ENCODE results near the gene CDK12. TPM values are rescaled to one million over a fixed set of nuclear protein-coding genes. Genes with fewer than 3 reads are reported as not detected.

The CDK12 gene
- total and polyA plus RNA-seq, 2 experiments from 2014 or later, result 20.9 to 55.3 TPM

DNA sequence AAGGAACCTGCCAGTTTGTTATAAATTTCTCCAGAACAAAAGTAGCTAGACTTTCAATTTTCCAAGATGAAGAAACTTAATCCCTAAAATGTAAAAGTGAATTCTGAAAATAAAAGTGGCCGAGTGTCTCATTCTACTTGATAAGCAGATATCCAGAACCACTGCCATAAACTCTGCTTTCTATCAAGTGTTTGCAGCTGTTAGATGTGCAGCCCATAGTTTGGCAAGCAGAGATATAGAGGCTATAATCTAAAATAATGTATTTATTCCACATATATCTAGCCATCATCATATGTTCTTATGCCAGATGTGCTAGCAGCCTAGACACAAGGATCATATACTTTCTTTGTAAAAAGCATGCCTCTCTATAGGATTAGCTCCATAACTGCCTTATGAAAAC lies 45.1 kb upstream of the CDK12 start:
- Histone ChIP-seq H3K4me3 (no peak overlapping the region), H3K79me2 (replicated peaks; ENCODE audit: insufficient read depth) (no peaks in the 10 kb centered on the region), H3K27me3 (ENCODE audit: insufficient read depth) (no peaks in the 10 kb centered on the region), H3K27ac (ENCODE audit: low read depth) (no peak overlapping the region), H3F3A (replicated peaks; ENCODE audit: low read depth) (peaks cover 6% of the 10 kb centered on the region; the same call in 1 of the 2 replicates), H3K4me1 (ENCODE audit: insufficient read depth) (no peaks in the 10 kb centered on the region), H3K9me2 (ENCODE audit: insufficient read depth) (no peaks in the 10 kb centered on the region), H3K36me3 (ENCODE audit: insufficient read depth) (peaks cover 53% of the 10 kb centered on the region), H3K4me2 (no peak overlapping the region), H2AFZ (no peak overlapping the region), H4K20me1 (replicated peaks; ENCODE audit: insufficient read depth) (peaks cover 6% of the 10 kb centered on the region; the same call in 1 of the 2 replicates)
- no peak for DNase-seq (ENCODE audit: low spot score)
- ATAC-seq, result no peak
- peaks cover 74% of the 10 kb centered on the region for H3K36me3 Mint-ChIP-seq (ENCODE audit: low read depth)
- no peak overlapping the region for H3K4me3 Mint-ChIP-seq
- H3K27ac Mint-ChIP-seq, result no peak overlapping the region
- no peaks in the 10 kb centered on the region for H3K9me3 Mint-ChIP-seq
- H3K27me3 Mint-ChIP-seq (ENCODE audit: insufficient read depth, low read depth, poor library complexity), result peaks cover 2% of the 10 kb centered on the region
- no peaks in the 10 kb centered on the region for H3K4me1 Mint-ChIP-seq
- TF ChIP-seq ZNF114 (CRISPR knock-in tag; IDR thresholded peaks at IDR 0.05) (no peak), CREB1 (CRISPR knock-in tag; IDR thresholded peaks at IDR 0.05; ENCODE audit: low read depth) (no peak), ZNF331 (CRISPR knock-in tag; IDR thresholded peaks at IDR 0.05; ENCODE audit: low read depth) (no peak), JUNB (IDR thresholded peaks at IDR 0.05; ENCODE audit: unreplicated experiment) (no peak)

DNA sequence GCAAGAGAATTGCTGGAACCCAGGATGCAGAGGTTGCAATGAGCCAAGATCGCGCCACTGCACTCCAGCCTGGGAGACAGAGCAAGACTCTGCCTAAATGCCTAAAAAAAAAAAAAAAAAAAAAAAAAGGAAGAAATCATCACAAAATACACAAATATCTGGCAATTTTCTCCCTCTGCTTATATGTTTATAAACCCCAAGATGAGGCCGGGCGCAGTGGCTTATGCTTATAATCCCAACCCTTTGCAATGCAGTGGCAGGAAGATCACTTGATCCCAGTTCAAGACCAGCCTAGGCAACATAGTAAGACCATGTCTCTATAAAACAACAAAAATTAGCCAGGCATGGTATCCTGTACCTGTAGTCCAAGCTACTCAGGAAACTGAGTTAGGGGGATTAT lies 31.7 kb upstream of the CDK12 start:
- no peak overlapping the region for H3K4me2 ChIP-seq
- DNase-seq (ENCODE audit: low spot score) (no peak), ATAC-seq (no peak)
- peaks cover 71% of the 10 kb centered on the region for H3K36me3 ChIP-seq (ENCODE audit: insufficient read depth)
- no peak overlapping the region for H3K27ac Mint-ChIP-seq
- no peaks in the 10 kb centered on the region for H3K4me1 ChIP-seq (ENCODE audit: insufficient read depth)
- H2AFZ ChIP-seq, result no peak overlapping the region
- H3K4me3 ChIP-seq, result no peak overlapping the region
- no peaks in the 10 kb centered on the region for H3K9me3 Mint-ChIP-seq
- H3K27ac ChIP-seq (ENCODE audit: low read depth), result no peak overlapping the region
- H3K4me3 Mint-ChIP-seq, result no peak overlapping the region
- H4K20me1 ChIP-seq (replicated peaks; ENCODE audit: insufficient read depth), result peaks cover 18% of the 10 kb centered on the region
- no peaks in the 10 kb centered on the region for H3K9me2 ChIP-seq (ENCODE audit: insufficient read depth)
- H3K4me1 Mint-ChIP-seq, result no peaks in the 10 kb centered on the region
- H3K36me3 Mint-ChIP-seq (ENCODE audit: low read depth), result peaks cover 84% of the 10 kb centered on the region
- H3F3A ChIP-seq (replicated peaks; ENCODE audit: low read depth), result peaks cover 3% of the 10 kb centered on the region; the same call in 1 of the 2 replicates
- no peaks in the 10 kb centered on the region for H3K27me3 Mint-ChIP-seq (ENCODE audit: insufficient read depth, low read depth, poor library complexity)
- no peaks in the 10 kb centered on the region for H3K27me3 ChIP-seq (ENCODE audit: insufficient read depth)
- H3K79me2 ChIP-seq (replicated peaks; ENCODE audit: insufficient read depth), result no peaks in the 10 kb centered on the region
- TF ChIP-seq, protein P1, sequence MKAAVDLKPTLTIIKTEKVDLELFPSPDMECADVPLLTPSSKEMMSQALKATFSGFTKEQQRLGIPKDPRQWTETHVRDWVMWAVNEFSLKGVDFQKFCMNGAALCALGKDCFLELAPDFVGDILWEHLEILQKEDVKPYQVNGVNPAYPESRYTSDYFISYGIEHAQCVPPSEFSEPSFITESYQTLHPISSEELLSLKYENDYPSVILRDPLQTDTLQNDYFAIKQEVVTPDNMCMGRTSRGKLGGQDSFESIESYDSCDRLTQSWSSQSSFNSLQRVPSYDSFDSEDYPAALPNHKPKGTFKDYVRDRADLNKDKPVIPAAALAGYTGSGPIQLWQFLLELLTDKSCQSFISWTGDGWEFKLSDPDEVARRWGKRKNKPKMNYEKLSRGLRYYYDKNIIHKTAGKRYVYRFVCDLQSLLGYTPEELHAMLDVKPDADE (IDR thresholded peaks at IDR 0.05), result no peak
- TF ChIP-seq, protein P2, sequence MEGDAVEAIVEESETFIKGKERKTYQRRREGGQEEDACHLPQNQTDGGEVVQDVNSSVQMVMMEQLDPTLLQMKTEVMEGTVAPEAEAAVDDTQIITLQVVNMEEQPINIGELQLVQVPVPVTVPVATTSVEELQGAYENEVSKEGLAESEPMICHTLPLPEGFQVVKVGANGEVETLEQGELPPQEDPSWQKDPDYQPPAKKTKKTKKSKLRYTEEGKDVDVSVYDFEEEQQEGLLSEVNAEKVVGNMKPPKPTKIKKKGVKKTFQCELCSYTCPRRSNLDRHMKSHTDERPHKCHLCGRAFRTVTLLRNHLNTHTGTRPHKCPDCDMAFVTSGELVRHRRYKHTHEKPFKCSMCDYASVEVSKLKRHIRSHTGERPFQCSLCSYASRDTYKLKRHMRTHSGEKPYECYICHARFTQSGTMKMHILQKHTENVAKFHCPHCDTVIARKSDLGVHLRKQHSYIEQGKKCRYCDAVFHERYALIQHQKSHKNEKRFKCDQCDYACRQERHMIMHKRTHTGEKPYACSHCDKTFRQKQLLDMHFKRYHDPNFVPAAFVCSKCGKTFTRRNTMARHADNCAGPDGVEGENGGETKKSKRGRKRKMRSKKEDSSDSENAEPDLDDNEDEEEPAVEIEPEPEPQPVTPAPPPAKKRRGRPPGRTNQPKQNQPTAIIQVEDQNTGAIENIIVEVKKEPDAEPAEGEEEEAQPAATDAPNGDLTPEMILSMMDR (conservative IDR thresholded peaks at IDR 0.05; ENCODE audit: low read depth in 2 of 2), result no peak
- TF ChIP-seq JUNB (IDR thresholded peaks at IDR 0.05; ENCODE audit: unreplicated experiment) (no peak), EZH2 (IDR thresholded peaks at IDR 0.05; ENCODE audit: low read depth, unreplicated experiment) (no peak), ZNF114 (CRISPR knock-in tag; IDR thresholded peaks at IDR 0.05) (no peak)
- TF ChIP-seq, protein P3, sequence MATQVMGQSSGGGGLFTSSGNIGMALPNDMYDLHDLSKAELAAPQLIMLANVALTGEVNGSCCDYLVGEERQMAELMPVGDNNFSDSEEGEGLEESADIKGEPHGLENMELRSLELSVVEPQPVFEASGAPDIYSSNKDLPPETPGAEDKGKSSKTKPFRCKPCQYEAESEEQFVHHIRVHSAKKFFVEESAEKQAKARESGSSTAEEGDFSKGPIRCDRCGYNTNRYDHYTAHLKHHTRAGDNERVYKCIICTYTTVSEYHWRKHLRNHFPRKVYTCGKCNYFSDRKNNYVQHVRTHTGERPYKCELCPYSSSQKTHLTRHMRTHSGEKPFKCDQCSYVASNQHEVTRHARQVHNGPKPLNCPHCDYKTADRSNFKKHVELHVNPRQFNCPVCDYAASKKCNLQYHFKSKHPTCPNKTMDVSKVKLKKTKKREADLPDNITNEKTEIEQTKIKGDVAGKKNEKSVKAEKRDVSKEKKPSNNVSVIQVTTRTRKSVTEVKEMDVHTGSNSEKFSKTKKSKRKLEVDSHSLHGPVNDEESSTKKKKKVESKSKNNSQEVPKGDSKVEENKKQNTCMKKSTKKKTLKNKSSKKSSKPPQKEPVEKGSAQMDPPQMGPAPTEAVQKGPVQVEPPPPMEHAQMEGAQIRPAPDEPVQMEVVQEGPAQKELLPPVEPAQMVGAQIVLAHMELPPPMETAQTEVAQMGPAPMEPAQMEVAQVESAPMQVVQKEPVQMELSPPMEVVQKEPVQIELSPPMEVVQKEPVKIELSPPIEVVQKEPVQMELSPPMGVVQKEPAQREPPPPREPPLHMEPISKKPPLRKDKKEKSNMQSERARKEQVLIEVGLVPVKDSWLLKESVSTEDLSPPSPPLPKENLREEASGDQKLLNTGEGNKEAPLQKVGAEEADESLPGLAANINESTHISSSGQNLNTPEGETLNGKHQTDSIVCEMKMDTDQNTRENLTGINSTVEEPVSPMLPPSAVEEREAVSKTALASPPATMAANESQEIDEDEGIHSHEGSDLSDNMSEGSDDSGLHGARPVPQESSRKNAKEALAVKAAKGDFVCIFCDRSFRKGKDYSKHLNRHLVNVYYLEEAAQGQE (IDR thresholded peaks at IDR 0.05; ENCODE audit: unreplicated experiment), result no peak
- TF ChIP-seq, protein P4, sequence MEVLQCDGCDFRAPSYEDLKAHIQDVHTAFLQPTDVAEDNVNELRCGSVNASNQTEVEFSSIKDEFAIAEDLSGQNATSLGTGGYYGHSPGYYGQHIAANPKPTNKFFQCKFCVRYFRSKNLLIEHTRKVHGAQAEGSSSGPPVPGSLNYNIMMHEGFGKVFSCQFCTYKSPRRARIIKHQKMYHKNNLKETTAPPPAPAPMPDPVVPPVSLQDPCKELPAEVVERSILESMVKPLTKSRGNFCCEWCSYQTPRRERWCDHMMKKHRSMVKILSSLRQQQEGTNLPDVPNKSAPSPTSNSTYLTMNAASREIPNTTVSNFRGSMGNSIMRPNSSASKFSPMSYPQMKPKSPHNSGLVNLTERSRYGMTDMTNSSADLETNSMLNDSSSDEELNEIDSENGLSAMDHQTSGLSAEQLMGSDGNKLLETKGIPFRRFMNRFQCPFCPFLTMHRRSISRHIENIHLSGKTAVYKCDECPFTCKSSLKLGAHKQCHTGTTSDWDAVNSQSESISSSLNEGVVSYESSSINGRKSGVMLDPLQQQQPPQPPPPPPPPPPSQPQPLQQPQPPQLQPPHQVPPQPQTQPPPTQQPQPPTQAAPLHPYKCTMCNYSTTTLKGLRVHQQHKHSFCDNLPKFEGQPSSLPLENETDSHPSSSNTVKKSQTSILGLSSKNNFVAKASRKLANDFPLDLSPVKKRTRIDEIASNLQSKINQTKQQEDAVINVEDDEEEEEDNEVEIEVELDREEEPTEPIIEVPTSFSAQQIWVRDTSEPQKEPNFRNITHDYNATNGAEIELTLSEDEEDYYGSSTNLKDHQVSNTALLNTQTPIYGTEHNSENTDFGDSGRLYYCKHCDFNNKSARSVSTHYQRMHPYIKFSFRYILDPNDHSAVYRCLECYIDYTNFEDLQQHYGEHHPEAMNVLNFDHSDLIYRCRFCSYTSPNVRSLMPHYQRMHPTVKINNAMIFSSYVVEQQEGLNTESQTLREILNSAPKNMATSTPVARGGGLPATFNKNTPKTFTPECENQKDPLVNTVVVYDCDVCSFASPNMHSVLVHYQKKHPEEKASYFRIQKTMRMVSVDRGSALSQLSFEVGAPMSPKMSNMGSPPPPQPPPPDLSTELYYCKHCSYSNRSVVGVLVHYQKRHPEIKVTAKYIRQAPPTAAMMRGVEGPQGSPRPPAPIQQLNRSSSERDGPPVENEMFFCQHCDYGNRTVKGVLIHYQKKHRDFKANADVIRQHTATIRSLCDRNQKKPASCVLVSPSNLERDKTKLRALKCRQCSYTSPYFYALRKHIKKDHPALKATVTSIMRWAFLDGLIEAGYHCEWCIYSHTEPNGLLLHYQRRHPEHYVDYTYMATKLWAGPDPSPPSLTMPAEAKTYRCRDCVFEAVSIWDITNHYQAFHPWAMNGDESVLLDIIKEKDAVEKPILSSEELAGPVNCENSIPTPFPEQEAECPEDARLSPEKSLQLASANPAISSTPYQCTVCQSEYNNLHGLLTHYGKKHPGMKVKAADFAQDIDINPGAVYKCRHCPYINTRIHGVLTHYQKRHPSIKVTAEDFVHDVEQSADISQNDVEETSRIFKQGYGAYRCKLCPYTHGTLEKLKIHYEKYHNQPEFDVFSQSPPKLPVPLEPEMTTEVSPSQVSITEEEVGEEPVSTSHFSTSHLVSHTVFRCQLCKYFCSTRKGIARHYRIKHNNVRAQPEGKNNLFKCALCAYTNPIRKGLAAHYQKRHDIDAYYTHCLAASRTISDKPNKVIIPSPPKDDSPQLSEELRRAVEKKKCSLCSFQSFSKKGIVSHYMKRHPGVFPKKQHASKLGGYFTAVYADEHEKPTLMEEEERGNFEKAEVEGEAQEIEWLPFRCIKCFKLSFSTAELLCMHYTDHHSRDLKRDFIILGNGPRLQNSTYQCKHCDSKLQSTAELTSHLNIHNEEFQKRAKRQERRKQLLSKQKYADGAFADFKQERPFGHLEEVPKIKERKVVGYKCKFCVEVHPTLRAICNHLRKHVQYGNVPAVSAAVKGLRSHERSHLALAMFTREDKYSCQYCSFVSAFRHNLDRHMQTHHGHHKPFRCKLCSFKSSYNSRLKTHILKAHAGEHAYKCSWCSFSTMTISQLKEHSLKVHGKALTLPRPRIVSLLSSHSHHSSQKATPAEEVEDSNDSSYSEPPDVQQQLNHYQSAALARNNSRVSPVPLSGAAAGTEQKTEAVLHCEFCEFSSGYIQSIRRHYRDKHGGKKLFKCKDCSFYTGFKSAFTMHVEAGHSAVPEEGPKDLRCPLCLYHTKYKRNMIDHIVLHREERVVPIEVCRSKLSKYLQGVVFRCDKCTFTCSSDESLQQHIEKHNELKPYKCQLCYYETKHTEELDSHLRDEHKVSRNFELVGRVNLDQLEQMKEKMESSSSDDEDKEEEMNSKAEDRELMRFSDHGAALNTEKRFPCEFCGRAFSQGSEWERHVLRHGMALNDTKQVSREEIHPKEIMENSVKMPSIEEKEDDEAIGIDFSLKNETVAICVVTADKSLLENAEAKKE (CRISPR knock-in tag; IDR thresholded peaks at IDR 0.05), result no peak
